RWPE1 (cell line): Measurements from ENCODE around the gene CHD9.
"Not testable (repeated sequence)": the region's sequence is repeated elsewhere in the genome, so short reads cannot be mapped to it uniquely, and the experiment has no call there.

Experiments
- CTCF ChIA-PET: fragments of 350-600 bp; sonication (Branson Sonifier 250); formaldehyde crosslinking; extraction: SDS; loops from one replicate; lab custom pipeline; 2021; lab: Yijun Ruan, JAX
- POLR2A ChIA-PET: fragments of 400-600 bp; formaldehyde crosslinking; extraction: SDS; loops from one replicate; lab custom pipeline; 2020; ENCODE audit warnings: antibody characterized with exemption; ENCODE audit not compliant: low non-redundant PET; lab: Yijun Ruan, JAX
- DNase-seq: peaks from one replicate; pipeline ENCODE4 v3.0.0; 2012; ENCODE audit warnings: low spot score
- H3K27ac ChIP-seq: fragments of 450-650 bp; 2 replicates; pipeline ENCODE4 v1.5.1; 2017
- CTCF ChIP-seq: fragments of 450-650 bp; conservative IDR thresholded peaks from 2 replicates; pipeline ENCODE4 v1.5.1; 2017; ENCODE audit warnings: low read depth, mild to moderate bottlenecking

Gene CHD9

DNA sequence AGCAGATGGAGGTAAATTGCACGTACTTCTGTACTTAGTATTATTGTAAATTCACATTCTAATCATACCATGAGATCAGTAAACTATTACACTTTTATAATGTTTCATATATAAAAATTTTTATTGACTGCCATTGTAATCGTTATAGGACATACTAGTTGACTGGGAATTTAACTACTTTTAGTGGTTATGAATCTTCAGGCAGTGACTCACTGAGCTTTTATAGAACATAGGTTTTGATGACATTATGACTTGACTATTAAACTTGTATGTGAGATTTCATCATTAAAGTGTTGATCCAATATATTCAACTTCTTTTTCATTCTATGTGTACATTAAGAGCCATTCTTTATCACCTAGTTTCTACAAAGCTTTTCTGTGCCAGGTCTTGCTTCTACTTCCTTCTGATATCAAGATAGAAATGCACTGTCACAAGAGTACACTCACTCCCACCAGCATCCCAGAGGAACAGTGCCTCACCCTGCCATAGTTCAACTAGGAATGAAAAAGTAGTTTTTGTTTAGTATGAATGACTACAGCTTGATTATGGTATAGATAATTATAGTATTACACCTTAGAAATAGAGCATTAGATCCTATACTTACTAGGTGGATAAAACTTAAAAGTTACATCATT, 237.1 kb downstream of the CHD9 start:
- TF ChIP-seq CTCF: no peak
- ChIA-PET CTCF (no interaction called here), POLR2A (interaction anchor here (0.6 kb wide), 1 partner anchor 192 kb away, joined by 3 read pairs; no protein-coding TSS in a partner anchor)
- no peak for DNase-seq
- no peak overlapping the region for H3K27ac ChIP-seq

DNA sequence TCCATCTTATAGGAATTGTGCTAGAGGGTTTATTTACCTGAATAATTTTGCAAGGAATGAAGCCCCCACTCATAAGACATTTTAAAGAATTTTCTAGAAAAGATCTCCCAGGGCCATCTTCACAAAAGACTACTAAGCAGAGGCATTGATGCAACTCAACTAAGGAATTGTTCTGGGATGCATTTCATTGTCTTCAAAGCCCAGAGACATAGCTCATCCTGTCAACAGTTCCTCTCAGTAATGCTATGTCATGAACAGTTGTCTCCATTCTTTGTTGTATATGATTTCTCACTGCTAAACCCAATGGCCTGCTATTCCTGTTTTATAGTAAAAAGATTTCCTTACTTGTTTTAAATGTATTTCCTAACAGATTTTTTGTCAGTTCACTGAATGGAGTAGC, 242.7 kb downstream of the CHD9 start:
- POLR2A ChIA-PET: no interaction called here
- CTCF ChIA-PET: no interaction called here

GRCh38 chr16:53304334-53304733, 249.5 kb downstream of the CHD9 start:
- CTCF ChIA-PET: no interaction called here
- POLR2A ChIA-PET: no interaction called here
- H3K27ac ChIP-seq: no peak overlapping the region
- TF ChIP-seq CTCF: no peak
- no peak for DNase-seq

More for the DNA sequence above, 242.7 kb downstream of the CHD9 start:
- TF ChIP-seq CTCF: no peak
- H3K27ac ChIP-seq: no peak overlapping the region
- no peak for DNase-seq

GRCh38 chr16:53305743-53306142, 251.0 kb downstream of the CHD9 start:
- POLR2A ChIA-PET: no interaction called here

GRCh38 chr16:53309457-53309856, 254.7 kb downstream of the CHD9 start:
- CTCF ChIA-PET: no interaction called here
- DNase-seq: no peak
- H3K27ac ChIP-seq: no peak overlapping the region
- no peak for TF ChIP-seq CTCF
- POLR2A ChIA-PET: no interaction called here

More at GRCh38 chr16:53305743-53306142, 251.0 kb downstream of the CHD9 start:
- H3K27ac ChIP-seq: no peak overlapping the region
- TF ChIP-seq CTCF: no peak
- CTCF ChIA-PET: no interaction called here
- no peak for DNase-seq

GRCh38 chr16:53320992-53321391, 266.2 kb downstream of the CHD9 start:
- TF ChIP-seq CTCF: no peak
- ChIA-PET POLR2A (no interaction called here), CTCF (no interaction called here)
- no peak for DNase-seq
- H3K27ac ChIP-seq: no peak overlapping the region

- CTCF ChIA-PET: no interaction called here
- TF ChIP-seq CTCF: no peak
- POLR2A ChIA-PET: no interaction called here
- DNase-seq: no peak
- no peak overlapping the region for H3K27ac ChIP-seq
These were observed 269.1 kb downstream of the CHD9 start for GRCh38 chr16:53323924-53324323.

DNA sequence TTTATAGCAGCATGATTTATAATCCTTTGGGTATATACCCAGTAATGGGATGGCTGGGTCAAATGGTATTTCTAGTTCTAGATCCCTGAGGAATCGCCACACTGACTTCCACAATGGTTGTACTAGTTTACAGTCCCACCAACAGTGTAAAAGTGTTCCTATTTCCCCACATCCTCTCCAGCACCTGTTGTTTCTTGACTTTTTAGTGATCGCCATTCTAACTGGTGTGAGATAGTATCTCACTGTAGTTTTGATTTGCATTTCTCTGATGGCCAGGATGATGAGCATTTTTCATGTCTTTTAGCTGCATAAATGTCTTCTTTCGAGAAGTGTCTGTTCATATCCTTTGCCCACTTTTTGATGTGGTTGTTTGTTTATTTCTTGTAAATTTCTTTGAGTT, 276.2 kb downstream of the CHD9 start:
- CTCF ChIA-PET: not testable (repeated sequence)

More for the DNA sequence above, 276.2 kb downstream of the CHD9 start:
- H3K27ac ChIP-seq, POLR2A ChIA-PET, DNase-seq: not testable (repeated sequence)
